ENCODE data around the gene EYS. TPM values are rescaled to one million over a fixed set of nuclear protein-coding genes. Genes with fewer than 3 reads are reported as not detected.

Gene EYS
- total and polyA plus RNA-seq, 9 of the 15 experiments (the other 6 are each of a cell fraction or from before 2014, with no cell fraction given) = 0.03 to 0.36 (median 0.10) TPM; not detected in 2

GRCh38 chr6:64724091-64724490 is 982.9 kb downstream of the EYS start:
- no peak overlapping the region for H2AFZ ChIP-seq (ENCODE audit: low read depth, low read length)
- no peaks in the 10 kb centered on the region for H3K36me3 ChIP-seq (ENCODE audit: control insufficient read depth, insufficient read depth, low read length)
- H3K4me3 ChIP-seq = no peak overlapping the region
- no peak for ATAC-seq
- H3K4me1 ChIP-seq (replicated peaks in 1 of 2; ENCODE audit: control insufficient read depth in 2 of 2, insufficient read depth in 2 of 2, low read length in 2 of 2) = no peaks in the 10 kb centered on the region
- H3K27me3 ChIP-seq (ENCODE audit: control insufficient read depth in 2 of 2, insufficient read depth in 2 of 2, low read length in 2 of 2) = no peaks in the 10 kb centered on the region
- DNase-seq (ENCODE audit: extremely low read depth in 1 of 4, low spot score in 3 of 4) = no peak
- H3K9ac ChIP-seq (ENCODE audit: insufficient read depth in 1 of 2, low read depth in 2 of 2, low read length in 2 of 2) = no peak overlapping the region
- H3K9me1 ChIP-seq (ENCODE audit: control insufficient read depth, insufficient read depth, low read length) = no peaks in the 10 kb centered on the region
- no peak for FAIRE-seq
- intact Hi-C loops (cut with micrococcal nuclease) (no loop called here), in situ Hi-C loops (cut with MboI) (no loop called here)
- ChIA-PET CTCF (ENCODE audit: low intra/inter-chr PET ratio) (no interaction called here), POLR2A (no interaction called here)
- H4K20me1 ChIP-seq (replicated peaks; ENCODE audit: control insufficient read depth, insufficient read depth, low read length) = no peaks in the 10 kb centered on the region
- H3K4me2 ChIP-seq (ENCODE audit: insufficient read depth, low read length) = no peak overlapping the region
- no peaks in the 10 kb centered on the region for H3K9me3 ChIP-seq (replicated peaks; ENCODE audit: control insufficient read depth, insufficient read depth, low read depth, low read length)
- no peaks in the 10 kb centered on the region for H3K79me2 ChIP-seq (ENCODE audit: control insufficient read depth, insufficient read depth, low read length)
- 2% methylated on average over 3 of the region's 3 CpGs for WGBS (ENCODE audit: insufficient coverage, low coverage, missing lambda C conversion rate)
- no peak overlapping the region for H3K27ac ChIP-seq (ENCODE audit: extremely low read depth, low read depth, low read length)
- no TSS peak for BruUV-seq (replicated peaks)
- no peak for TF ChIP-seq FOSL1 (tag; conservative IDR thresholded peaks at IDR 0.05)
- TF ChIP-seq ZMIZ1 (IDR thresholded peaks at IDR 0.05; ENCODE audit: low read depth in 2 of 2, low read length in 2 of 2) = no peak
- TF ChIP-seq ATF6 (CRISPR knock-in tag; IDR thresholded peaks at IDR 0.05) = no peak
- no peak for TF ChIP-seq JUNB (CRISPR knock-in tag; conservative IDR thresholded peaks at IDR 0.05)
- TF ChIP-seq LARP7 (IDR thresholded peaks at IDR 0.05) = no peak
- TF ChIP-seq MYC (IDR thresholded peaks at IDR 0.05; ENCODE audit: low read depth, low read length) = no peak
- TF ChIP-seq MYC (CRISPR knock-in tag; IDR thresholded peaks at IDR 0.05; ENCODE audit: borderline replicate concordance, low read depth) = no peak
- TF ChIP-seq BRF2 (IDR thresholded peaks at IDR 0.05; ENCODE audit: borderline replicate concordance, insufficient read depth, insufficient read length) = no peak
- no peak for TF ChIP-seq NCOA1 (IDR thresholded peaks at IDR 0.05; ENCODE audit: low read depth)
- TF ChIP-seq SETDB1 (IDR thresholded peaks at IDR 0.05; ENCODE audit: low read length) = no peak
- TF ChIP-seq ARHGAP35 (IDR thresholded peaks at IDR 0.05; ENCODE audit: partially characterized antibody) = no peak
